SU-DHL-6 (cell line): Measurements from ENCODE around the gene MLH1.

Experiments
- H2AFZ ChIP-seq: fragments of 200-600 bp; sonication (generic); 2 replicates; pipeline ENCODE4 v1.6.1; 2014; ENCODE audit warnings: low read depth, mild to moderate bottlenecking, moderate library complexity, mixed read lengths, antibody characterized with exemption, low read length; ENCODE audit not compliant: severe bottlenecking
- H3F3A ChIP-seq: fragments of 200-600 bp; shearing (Covaris generic); 2 replicates; pipeline ENCODE4 v1.6.0; 2016; ENCODE audit warnings: antibody characterized with exemption, mild to moderate bottlenecking; ENCODE audit not compliant: insufficient read depth
- H3K27ac ChIP-seq: fragments of 200-600 bp; sonication (generic); 2 replicates; pipeline ENCODE4 v1.5.1; 2016; ENCODE audit warnings: low read depth, mild to moderate bottlenecking, low read length, moderate library complexity, mixed read lengths
- H3K27me3 ChIP-seq: fragments of 200-600 bp; sonication (generic), shearing (Covaris generic); 2 replicates; pipeline ENCODE4 v1.6.0; 2014; ENCODE audit warnings: mild to moderate bottlenecking, low read length
- H3K36me3 ChIP-seq: fragments of 200-600 bp; sonication (generic); 2 replicates; pipeline ENCODE4 v1.6.1; 2014; ENCODE audit warnings: mild to moderate bottlenecking, low read length, mixed read lengths
- H3K4me2 ChIP-seq: fragments of 300-600, 200-600 bp; shearing (Covaris generic), sonication (generic); 2 replicates; pipeline ENCODE4 v1.6.0; 2014; ENCODE audit warnings: low read length, low read depth, mild to moderate bottlenecking; ENCODE audit not compliant: poor library complexity, severe bottlenecking
- H3K4me3 ChIP-seq: fragments of 200-600 bp; sonication (generic); 2 replicates; pipeline ENCODE4 v1.5.1; 2014; ENCODE audit warnings: antibody characterized with exemption, low read length, mild to moderate bottlenecking, mixed read lengths; ENCODE audit not compliant: insufficient read depth, poor library complexity, severe bottlenecking
- H3K79me2 ChIP-seq: fragments of 200-600 bp; sonication (generic); 2 replicates; pipeline ENCODE4 v1.6.1; 2014; ENCODE audit warnings: mild to moderate bottlenecking, low read length, moderate library complexity; ENCODE audit not compliant: insufficient read depth
- H3K9ac ChIP-seq: fragments of 200-600 bp; sonication (generic); 2 replicates; pipeline ENCODE4 v1.7.0; 2014; ENCODE audit warnings: mild to moderate bottlenecking, low read length
- H3K9me2 ChIP-seq: fragments of 200-600 bp; sonication (generic); replicated peaks from 2 replicates; pipeline ENCODE4 v1.6.1; 2014; ENCODE audit warnings: low read length; ENCODE audit not compliant: insufficient read depth
- H3K9me3 ChIP-seq: fragments of 200-600 bp; sonication (generic); 2 replicates; pipeline ENCODE4 v1.6.1; 2014; ENCODE audit warnings: low read length, mixed read lengths; ENCODE audit not compliant: insufficient read depth
- H4K20me1 ChIP-seq: fragments of 200-600 bp; sonication (generic); 2 replicates; pipeline ENCODE4 v1.6.1; 2014; ENCODE audit warnings: low read depth, mild to moderate bottlenecking, antibody characterized with exemption, low read length, moderate library complexity, mixed read lengths
- CTCF ChIP-seq: fragments of 200-600 bp; sonication (generic); IDR thresholded peaks from one replicate; pipeline ENCODE4 v1.5.1; 2017; ENCODE audit warnings: antibody characterized with exemption, mild to moderate bottlenecking, low read length, moderate library complexity; ENCODE audit not compliant: insufficient read depth, poor library complexity, severe bottlenecking
- EZH2phosphoT487 ChIP-seq: fragments of 200-600 bp; sonication (generic), shearing (Covaris generic); conservative IDR thresholded peaks from 2 replicates; pipeline ENCODE4 v1.6.1; 2018; ENCODE audit warnings: mild to moderate bottlenecking, antibody characterized with exemption, low read length, moderate library complexity, mixed read lengths

Gene MLH1

GRCh38 chr3:36981006-36981405 is 12.3 kb upstream of the MLH1 start:
- Histone ChIP-seq H2AFZ (no peak overlapping the region), H3K9ac (no peak overlapping the region), H3K27ac (no peak overlapping the region), H3K4me3 (no peak overlapping the region), H3K27me3 (no peaks in the 10 kb centered on the region), H3K9me2 (no peaks in the 10 kb centered on the region), H3K36me3 (peaks cover 27% of the 10 kb centered on the region; the same call in 1 of the 2 replicates), H4K20me1 (no peaks in the 10 kb centered on the region), H3F3A (no peaks in the 10 kb centered on the region; the same call in 1 of the 2 replicates), H3K4me2 (no peak overlapping the region), H3K79me2 (no peaks in the 10 kb centered on the region), H3K9me3 (no peaks in the 10 kb centered on the region)
- no peak for TF ChIP-seq EZH2phosphoT487
- TF ChIP-seq CTCF: no peak

- Histone ChIP-seq H3K27me3 (no peaks in the 10 kb centered on the region), H3F3A (0 out of 2 replicates have a peak, but pooled peaks cover 11% of the 10 kb centered on the region), H3K27ac (no peak overlapping the region), H3K9me2 (no peaks in the 10 kb centered on the region), H3K9me3 (no peaks in the 10 kb centered on the region), H3K79me2 (peaks cover 51% of the 10 kb centered on the region), H3K36me3 (peaks cover 49% of the 10 kb centered on the region), H3K4me3 (no peak overlapping the region), H3K4me2 (peak overlapping the region; percentile 94), H3K9ac (no peak overlapping the region), H2AFZ (no peak overlapping the region), H4K20me1 (peaks cover 13% of the 10 kb centered on the region)
- TF ChIP-seq CTCF (no peak), EZH2phosphoT487 (no peak)
Measured at GRCh38 chr3:36988356-36988755, 5.0 kb upstream of the MLH1 start.

- peak overlapping the region; percentile 94 for H3K4me2 ChIP-seq
- H4K20me1 ChIP-seq: peaks cover 13% of the 10 kb centered on the region
- peak overlapping the region; percentile 78 for H3K4me3 ChIP-seq
- no peak for TF ChIP-seq CTCF
- TF ChIP-seq EZH2phosphoT487: no peak
- H3K79me2 ChIP-seq: peaks cover 55% of the 10 kb centered on the region
- H3K27me3 ChIP-seq: no peaks in the 10 kb centered on the region
- H2AFZ ChIP-seq: no peak overlapping the region
- H3K36me3 ChIP-seq: peaks cover 48% of the 10 kb centered on the region
- H3K9me2 ChIP-seq: no peaks in the 10 kb centered on the region
- no peak overlapping the region for H3K27ac ChIP-seq
- peak overlapping the region; percentile 78 for H3K9ac ChIP-seq
- no peaks in the 10 kb centered on the region for H3K9me3 ChIP-seq
- 0 out of 2 replicates have a peak, but pooled peaks cover 11% of the 10 kb centered on the region for H3F3A ChIP-seq
Measured at GRCh38 chr3:36989005-36989404, 4.3 kb upstream of the MLH1 start.
